ENCODE results near the gene MAML3.

DNA sequence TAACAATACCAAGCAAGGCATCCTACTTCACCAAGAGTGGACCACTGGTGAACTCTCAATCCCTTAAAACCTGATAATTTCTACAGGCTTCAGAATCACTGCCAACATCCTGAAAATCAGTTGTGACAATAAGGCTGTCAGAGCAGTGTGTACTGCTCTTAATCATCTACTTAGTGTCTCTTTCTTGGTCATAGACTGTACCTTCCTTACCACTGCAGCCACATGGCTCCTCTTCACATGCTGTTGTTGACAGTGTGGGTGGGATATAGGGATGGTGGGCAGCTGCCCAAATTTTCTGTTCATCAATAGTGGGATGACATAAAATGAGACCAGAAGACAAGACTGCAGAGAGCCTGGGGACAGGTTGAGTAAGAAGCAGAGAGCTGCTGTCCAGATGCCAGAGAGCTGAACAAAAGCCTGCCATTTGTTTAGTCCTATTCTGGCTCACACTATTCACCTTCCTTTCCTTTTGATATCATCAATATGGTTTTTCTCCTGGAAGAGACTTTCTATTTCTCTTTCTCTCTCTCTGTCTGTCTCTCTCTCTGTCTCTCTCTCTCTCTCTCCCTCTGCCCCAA is 309.4 kb downstream of the MAML3 start:
- TF ChIP-seq RAD21 (IDR thresholded peaks at IDR 0.05; ENCODE audit: low read depth) (no peak), YY1 (IDR thresholded peaks at IDR 0.05; ENCODE audit: low read depth) (no peak), EP300 (IDR thresholded peaks at IDR 0.05; ENCODE audit: borderline replicate concordance) (no peak), CREB1 (IDR thresholded peaks at IDR 0.05; ENCODE audit: low read depth) (no peak), CEBPB (IDR thresholded peaks at IDR 0.05) (no peak), EGR1 (IDR thresholded peaks at IDR 0.05) (no peak), ZBTB7A (IDR thresholded peaks at IDR 0.05; ENCODE audit: low read depth) (no peak), FOXM1 (IDR thresholded peaks at IDR 0.05; ENCODE audit: borderline replicate concordance, low read depth) (no peak)
- TF ChIP-seq, protein P1, sequence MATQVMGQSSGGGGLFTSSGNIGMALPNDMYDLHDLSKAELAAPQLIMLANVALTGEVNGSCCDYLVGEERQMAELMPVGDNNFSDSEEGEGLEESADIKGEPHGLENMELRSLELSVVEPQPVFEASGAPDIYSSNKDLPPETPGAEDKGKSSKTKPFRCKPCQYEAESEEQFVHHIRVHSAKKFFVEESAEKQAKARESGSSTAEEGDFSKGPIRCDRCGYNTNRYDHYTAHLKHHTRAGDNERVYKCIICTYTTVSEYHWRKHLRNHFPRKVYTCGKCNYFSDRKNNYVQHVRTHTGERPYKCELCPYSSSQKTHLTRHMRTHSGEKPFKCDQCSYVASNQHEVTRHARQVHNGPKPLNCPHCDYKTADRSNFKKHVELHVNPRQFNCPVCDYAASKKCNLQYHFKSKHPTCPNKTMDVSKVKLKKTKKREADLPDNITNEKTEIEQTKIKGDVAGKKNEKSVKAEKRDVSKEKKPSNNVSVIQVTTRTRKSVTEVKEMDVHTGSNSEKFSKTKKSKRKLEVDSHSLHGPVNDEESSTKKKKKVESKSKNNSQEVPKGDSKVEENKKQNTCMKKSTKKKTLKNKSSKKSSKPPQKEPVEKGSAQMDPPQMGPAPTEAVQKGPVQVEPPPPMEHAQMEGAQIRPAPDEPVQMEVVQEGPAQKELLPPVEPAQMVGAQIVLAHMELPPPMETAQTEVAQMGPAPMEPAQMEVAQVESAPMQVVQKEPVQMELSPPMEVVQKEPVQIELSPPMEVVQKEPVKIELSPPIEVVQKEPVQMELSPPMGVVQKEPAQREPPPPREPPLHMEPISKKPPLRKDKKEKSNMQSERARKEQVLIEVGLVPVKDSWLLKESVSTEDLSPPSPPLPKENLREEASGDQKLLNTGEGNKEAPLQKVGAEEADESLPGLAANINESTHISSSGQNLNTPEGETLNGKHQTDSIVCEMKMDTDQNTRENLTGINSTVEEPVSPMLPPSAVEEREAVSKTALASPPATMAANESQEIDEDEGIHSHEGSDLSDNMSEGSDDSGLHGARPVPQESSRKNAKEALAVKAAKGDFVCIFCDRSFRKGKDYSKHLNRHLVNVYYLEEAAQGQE (IDR thresholded peaks at IDR 0.05; ENCODE audit: low read depth), result no peak
- TF ChIP-seq, protein P2, sequence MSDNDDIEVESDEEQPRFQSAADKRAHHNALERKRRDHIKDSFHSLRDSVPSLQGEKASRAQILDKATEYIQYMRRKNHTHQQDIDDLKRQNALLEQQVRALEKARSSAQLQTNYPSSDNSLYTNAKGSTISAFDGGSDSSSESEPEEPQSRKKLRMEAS (IDR thresholded peaks at IDR 0.05), result no peak

All from Ishikawa (cell line).